Gastrocnemius medialis (tissue), 4 donors: Measurements from ENCODE around the gene SLC5A4.

Experiments
- CTCF ChIP-seq, 5 experiments: fragments of 450-650 bp in 3 of 5; fragments of 200-600 bp in 2 of 5; sonication (generic) in 2 of 5; IDR thresholded peaks in 4 of 5; conservative IDR thresholded peaks in 1 of 5; 1 replicate in 4 of 5; 2 replicates in 1 of 5; pipeline ENCODE4 v1.5.1; 2016 to 2019; ENCODE audit warnings: antibody characterized with exemption in 5 of 5, mild to moderate bottlenecking in 3 of 5, moderate library complexity in 3 of 5
- POLR2A ChIP-seq, 2 donors: fragments of 450-650 bp; IDR thresholded peaks; one replicate each; pipeline ENCODE4 v1.6.1; 2017; ENCODE audit warnings: antibody characterized with exemption in 2 of 2, mild to moderate bottlenecking in 2 of 2, moderate library complexity in 2 of 2

GRCh38 chr22:32271389-32271788, 16.2 kb upstream of the SLC5A4 start:
- TF ChIP-seq POLR2A (IDR thresholded peaks at IDR 0.05) (no peak), CTCF (IDR thresholded peaks at IDR 0.05 in 4 of 5, conservative IDR thresholded peaks at IDR 0.05 in 1 of 5) (no peak)
